Measurements from ENCODE around the gene C16orf92. TPM values are rescaled to one million over a fixed set of nuclear protein-coding genes. Genes with fewer than 3 reads are reported as not detected.

The C16orf92 gene
- total RNA-seq, 1 donor from 2014 or later = not detected

- H2AFZ ChIP-seq (replicated peaks) = no peak overlapping the region
- no peak for DNase-seq (ENCODE audit: low spot score)
- Mint-ChIP-seq H3K4me1 (peaks cover 3% of the 10 kb centered on the region), H3K9me3 (no peaks in the 10 kb centered on the region), H3K4me3 (no peak overlapping the region), H3K27me3 (ENCODE audit: insufficient read depth, low read depth) (no peaks in the 10 kb centered on the region), H3K27ac (no peak overlapping the region), H3K36me3 (peaks cover 41% of the 10 kb centered on the region)
- no peaks in the 10 kb centered on the region for H3K36me3 ChIP-seq
- no peaks in the 10 kb centered on the region for H3F3A ChIP-seq (ENCODE audit: low read depth)
- no peaks in the 10 kb centered on the region for H3K27me3 ChIP-seq
- H3K79me2 ChIP-seq (ENCODE audit: low read depth) = no peaks in the 10 kb centered on the region
- H3K9me3 ChIP-seq (ENCODE audit: low read depth) = no peaks in the 10 kb centered on the region
- no peak overlapping the region for H3K9ac ChIP-seq
- no peaks in the 10 kb centered on the region for H3K4me1 ChIP-seq
- no peak overlapping the region for H3K4me2 ChIP-seq
- H3K4me3 ChIP-seq = no peak overlapping the region
- TF ChIP-seq CTCF (IDR thresholded peaks at IDR 0.05) = no peak
- TF ChIP-seq EZH2 (IDR thresholded peaks at IDR 0.05) = no peak
- TF ChIP-seq EZH2phosphoT487 (IDR thresholded peaks at IDR 0.05) = no peak
- no peak overlapping the region for H3K27ac ChIP-seq
- no peaks in the 10 kb centered on the region for H4K20me1 ChIP-seq (ENCODE audit: low read depth)
Measured at GRCh38 chr16:29985271-29985811, 37.7 kb upstream of the C16orf92 start.

- Histone ChIP-seq H3K79me2 (ENCODE audit: low read depth) (no peaks in the 10 kb centered on the region), H3K9ac (no peak overlapping the region), H3K4me3 (no peak overlapping the region), H4K20me1 (ENCODE audit: low read depth) (no peaks in the 10 kb centered on the region), H3K9me3 (ENCODE audit: low read depth) (no peaks in the 10 kb centered on the region), H3K27me3 (no peaks in the 10 kb centered on the region), H2AFZ (replicated peaks) (no peak overlapping the region), H3F3A (ENCODE audit: low read depth) (no peaks in the 10 kb centered on the region), H3K4me2 (no peak overlapping the region), H3K36me3 (no peaks in the 10 kb centered on the region), H3K4me1 (no peaks in the 10 kb centered on the region), H3K27ac (no peak overlapping the region)
- Mint-ChIP-seq H3K36me3 (peaks cover 42% of the 10 kb centered on the region), H3K4me1 (peaks cover 3% of the 10 kb centered on the region), H3K27me3 (ENCODE audit: insufficient read depth, low read depth) (peaks cover 2% of the 10 kb centered on the region), H3K27ac (no peak overlapping the region), H3K9me3 (no peaks in the 10 kb centered on the region), H3K4me3 (no peak overlapping the region)
- DNase-seq (ENCODE audit: low spot score) = no peak
- TF ChIP-seq CTCF (IDR thresholded peaks at IDR 0.05) (no peak), EZH2phosphoT487 (IDR thresholded peaks at IDR 0.05) (no peak), EZH2 (IDR thresholded peaks at IDR 0.05) (no peak)
Measured at GRCh38 chr16:29986231-29986630, 36.8 kb upstream of the C16orf92 start.

- Histone ChIP-seq H3F3A (ENCODE audit: low read depth) (no peaks in the 10 kb centered on the region), H2AFZ (replicated peaks) (no peak overlapping the region), H3K27me3 (no peaks in the 10 kb centered on the region), H3K27ac (no peak overlapping the region), H3K36me3 (no peaks in the 10 kb centered on the region), H3K4me1 (no peaks in the 10 kb centered on the region), H4K20me1 (ENCODE audit: low read depth) (no peaks in the 10 kb centered on the region), H3K9me3 (ENCODE audit: low read depth) (no peaks in the 10 kb centered on the region), H3K79me2 (ENCODE audit: low read depth) (no peaks in the 10 kb centered on the region), H3K9ac (no peak overlapping the region), H3K4me3 (no peak overlapping the region), H3K4me2 (no peak overlapping the region)
- H3K4me3 Mint-ChIP-seq = no peak overlapping the region
- peaks cover 4% of the 10 kb centered on the region for H3K27me3 Mint-ChIP-seq (ENCODE audit: insufficient read depth, low read depth)
- H3K4me1 Mint-ChIP-seq = peaks cover 3% of the 10 kb centered on the region
- H3K9me3 Mint-ChIP-seq = no peaks in the 10 kb centered on the region
- H3K27ac Mint-ChIP-seq = no peak overlapping the region
- DNase-seq (ENCODE audit: low spot score) = no peak
- no peak for TF ChIP-seq CTCF (IDR thresholded peaks at IDR 0.05)
- no peak for TF ChIP-seq EZH2 (IDR thresholded peaks at IDR 0.05)
- TF ChIP-seq EZH2phosphoT487 (IDR thresholded peaks at IDR 0.05) = no peak
- H3K36me3 Mint-ChIP-seq = peaks cover 39% of the 10 kb centered on the region
Measured at GRCh38 chr16:29986931-29987330, 36.1 kb upstream of the C16orf92 start.

Measured in neural progenitor cell (in vitro differentiated cells).